Measurements from ENCODE around the gene ZNF853.
"Not testable (repeated sequence)": the region's sequence is repeated elsewhere in the genome, so short reads cannot be mapped to it uniquely, and the experiment has no call there.

The ZNF853 gene

DNA sequence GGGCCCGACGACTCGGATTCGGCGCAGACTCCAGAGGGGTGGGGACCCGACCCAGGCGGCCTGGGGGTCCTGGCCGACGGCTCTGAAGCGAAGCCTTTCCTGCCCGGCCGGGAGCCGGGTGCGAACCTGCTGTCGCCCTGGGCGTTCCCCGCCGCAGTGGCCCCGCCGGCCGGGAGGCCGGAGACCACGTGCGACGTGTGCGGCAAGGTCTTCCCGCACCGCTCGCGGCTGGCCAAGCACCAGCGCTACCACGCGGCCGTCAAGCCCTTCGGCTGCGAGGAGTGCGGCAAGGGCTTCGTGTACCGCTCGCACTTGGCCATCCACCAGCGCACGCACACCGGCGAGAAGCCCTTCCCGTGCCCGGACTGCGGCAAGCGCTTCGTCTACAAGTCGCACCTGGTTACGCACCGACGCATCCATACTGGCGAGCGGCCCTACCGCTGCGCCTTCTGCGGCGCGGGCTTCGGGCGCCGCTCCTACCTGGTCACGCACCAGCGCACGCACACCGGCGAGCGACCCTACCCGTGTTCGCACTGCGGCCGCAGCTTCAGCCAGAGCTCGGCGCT lies 37.1 kb downstream of the ZNF853 start:
- peak; percentile 8 for DNase-seq (ENCODE audit: low spot score)

DNA sequence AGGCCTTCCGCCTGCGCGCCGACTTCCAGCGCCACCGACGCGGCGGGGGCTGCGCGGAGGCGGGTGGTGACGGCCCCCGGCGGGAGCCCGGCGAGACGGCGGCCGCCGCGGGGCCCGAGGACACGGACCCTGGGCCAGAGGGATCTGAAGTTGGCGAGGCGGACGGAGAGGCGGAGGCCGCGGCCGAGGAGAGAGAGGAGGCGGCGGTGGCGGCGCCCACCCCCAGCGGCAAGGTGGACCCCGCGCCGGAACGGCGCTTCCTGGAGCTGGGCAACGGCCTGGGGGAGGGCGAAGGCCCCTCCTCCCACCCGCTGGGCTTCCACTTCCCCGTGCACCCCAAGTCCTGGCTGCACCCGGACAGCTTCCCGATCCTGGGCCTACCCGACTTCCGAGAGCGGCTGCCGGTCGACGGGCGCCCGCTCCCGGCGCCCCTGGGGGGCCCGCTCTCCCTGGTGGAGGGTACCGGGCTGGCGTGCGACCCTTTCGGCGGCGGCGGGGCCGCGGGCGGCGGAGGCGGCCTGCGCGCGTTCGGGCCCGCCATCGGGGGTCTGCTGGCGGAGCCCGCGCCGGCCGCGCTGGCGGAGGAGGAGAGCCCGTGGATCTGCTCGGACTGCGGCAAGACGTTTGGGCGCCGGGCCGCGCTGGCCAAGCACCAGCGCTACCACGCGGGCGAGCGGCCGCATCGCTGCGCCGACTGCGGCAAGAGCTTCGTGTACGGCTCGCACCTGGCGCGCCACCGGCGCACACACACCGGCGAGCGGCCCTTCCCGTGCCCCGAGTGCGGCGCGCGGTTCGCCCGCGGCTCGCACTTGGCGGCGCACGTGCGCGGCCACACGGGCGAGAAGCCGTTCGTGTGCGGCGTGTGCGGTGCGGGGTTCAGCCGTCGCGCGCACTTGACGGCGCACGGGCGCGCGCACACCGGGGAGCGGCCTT lies 37.9 kb downstream of the ZNF853 start:
- peak; percentile 14 for DNase-seq (ENCODE audit: low spot score)

- peak; percentile 7 for DNase-seq (ENCODE audit: low spot score)
Measured at GRCh38 chr7:6654113-6654841, 38.9 kb downstream of the ZNF853 start.

DNA sequence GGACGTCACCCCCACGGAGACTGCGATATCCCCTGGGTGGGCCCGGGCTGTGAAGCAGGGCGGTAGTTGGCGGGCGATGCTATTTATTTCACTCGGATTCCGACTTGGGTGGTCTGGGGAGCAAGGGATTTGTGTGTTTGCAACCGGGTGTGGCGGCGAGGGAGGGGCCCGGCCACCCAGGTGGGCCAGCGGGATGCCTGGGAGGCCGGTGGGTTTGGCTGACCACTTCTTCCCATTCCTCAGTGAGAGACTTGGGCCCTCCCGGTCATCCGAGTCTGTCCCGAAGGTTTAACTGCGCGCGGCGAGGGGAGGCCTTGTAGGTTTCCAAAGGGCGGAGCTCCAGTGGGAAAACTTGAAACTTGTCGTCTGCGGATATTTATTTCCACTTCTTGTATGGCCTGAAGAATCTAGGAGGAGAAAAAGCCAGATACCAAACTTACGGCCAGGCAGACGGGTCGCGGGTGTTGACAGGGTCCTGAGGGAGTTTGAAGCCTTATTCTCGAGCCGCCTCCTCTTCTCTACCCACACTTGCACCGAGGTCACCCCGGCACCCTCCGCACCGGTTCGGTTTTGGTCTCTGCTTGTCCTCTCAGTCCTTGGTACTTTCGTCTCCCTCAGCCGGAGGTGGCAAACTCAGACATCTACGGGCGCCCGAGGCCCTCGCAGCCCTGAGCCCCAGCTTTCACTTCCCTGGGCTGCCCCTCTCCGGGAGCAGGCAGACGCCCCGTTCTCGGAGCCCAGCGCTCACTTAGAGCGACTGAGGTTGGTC lies 39.6 kb downstream of the ZNF853 start:
- DNase-seq (ENCODE audit: low spot score): no peak

- DNase-seq (ENCODE audit: low spot score): peak; percentile 8
Measured at GRCh38 chr7:6655636-6656385, 40.4 kb downstream of the ZNF853 start.

- peak; percentile 4 for DNase-seq (ENCODE audit: low spot score)
Measured at GRCh38 chr7:6656413-6656812, 41.0 kb downstream of the ZNF853 start.

DNA sequence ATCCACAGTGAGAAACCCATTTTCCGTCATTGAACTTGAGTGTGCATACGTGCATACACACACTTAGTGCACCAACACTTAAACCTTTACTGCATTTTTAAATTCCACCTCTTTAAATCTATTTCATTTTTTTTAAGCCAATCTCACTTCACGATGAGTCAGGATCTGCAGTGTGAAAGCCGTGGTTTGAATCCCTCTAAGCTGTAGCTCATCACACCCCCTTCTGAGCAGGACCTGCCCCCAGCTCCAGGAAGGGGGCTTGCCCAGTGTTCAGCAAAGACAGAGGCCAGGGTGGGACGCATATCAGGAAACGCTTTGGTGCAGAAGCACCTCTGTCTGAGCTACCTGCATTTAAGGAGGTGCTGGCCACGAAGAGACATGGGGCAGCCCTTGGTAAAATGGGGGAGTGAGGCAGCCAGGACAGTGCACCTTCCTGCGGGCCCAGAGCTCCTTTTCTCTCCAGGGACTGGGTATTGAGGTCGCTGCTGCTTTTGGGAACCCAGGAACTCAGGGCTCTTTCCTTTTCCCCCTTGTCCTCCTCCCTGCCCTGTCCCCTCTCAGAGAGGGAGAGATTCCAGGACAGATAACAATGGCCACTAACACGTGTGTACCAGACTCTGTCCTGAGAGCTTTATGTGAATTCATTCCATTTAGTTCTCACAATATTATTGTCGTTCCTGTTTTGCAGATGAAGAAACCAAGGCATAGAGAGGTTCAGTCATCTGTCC lies 43.4 kb downstream of the ZNF853 start:
- peak; percentile 16 for DNase-seq (ENCODE audit: low spot score)

GRCh38 chr7:6670851-6671250 lies 55.4 kb downstream of the ZNF853 start:
- DNase-seq (ENCODE audit: low spot score): not testable (repeated sequence)
